Caco-2 (cell line): Measurements from ENCODE around the gene ATAD3A. TPM values are rescaled to one million over a fixed set of nuclear protein-coding genes. Genes with fewer than 3 reads are reported as not detected.

Experiments used
- BruUV-seq: library from RNA; stranded (reverse); fragments of 400-500 nt; replicated peaks from 2 replicates; lab custom pipeline; 2021; lab: Mats Ljungman, UMichigan
- CTCF ChIA-PET: fragments of 300-600 bp; sonication (Branson Sonifier 250); formaldehyde crosslinking; loops from one replicate; lab custom pipeline; 2022; ENCODE audit warnings: antibody characterized with exemption; lab: Charles Lee
- POLR2A ChIA-PET: fragments of 300-600 bp; sonication (Branson Sonifier 250); formaldehyde crosslinking; loops from one replicate; lab custom pipeline; 2022; ENCODE audit warnings: antibody characterized with exemption; lab: Charles Lee
- DNase-seq, 2 experiments: peaks; one replicate each; pipeline versions ENCODE4 v3.0.0 to v3.0.0-alpha.2; 2020 to 2022
- H3K27me3 ChIP-seq: replicated peaks from 2 replicates; pipeline ENCODE4 v1.6.0; 2011; ENCODE audit warnings: low read length; ENCODE audit not compliant: control insufficient read depth, insufficient read depth
- H3K36me3 ChIP-seq: 2 replicates; pipeline ENCODE4 v1.5.1; 2011; ENCODE audit warnings: low read length; ENCODE audit not compliant: control insufficient read depth, insufficient read depth
- H3K4me1 ChIP-seq: fragments of 250-450 bp; sonication (Bioruptor Pico); 2 replicates; pipeline ENCODE4 v1.5.1; 2020; ENCODE audit warnings: mild to moderate bottlenecking
- H3K4me3 ChIP-seq: 2 replicates; pipeline ENCODE4 v1.5.1; 2011; ENCODE audit warnings: low read depth, mild to moderate bottlenecking, control low read depth, low read length
- H3K9me3 ChIP-seq: fragments of 250-450 bp; sonication (Bioruptor Pico); 2 replicates; pipeline ENCODE4 v1.5.1; 2020; ENCODE audit warnings: mild to moderate bottlenecking, moderate library complexity
- H3K27ac Mint-ChIP-seq: one replicate; pipeline ENCODE4 v1.8.0; 2022; ENCODE audit warnings: mixed read lengths; ENCODE audit not compliant: unreplicated experiment
- H3K27me3 Mint-ChIP-seq: one replicate; pipeline ENCODE4 v1.8.0; 2022; ENCODE audit warnings: mixed read lengths; ENCODE audit not compliant: insufficient read depth, unreplicated experiment
- H3K36me3 Mint-ChIP-seq: one replicate; pipeline ENCODE4 v1.8.0; 2022; ENCODE audit warnings: mild to moderate bottlenecking, mixed read lengths; ENCODE audit not compliant: insufficient read depth, unreplicated experiment
- H3K4me1 Mint-ChIP-seq: one replicate; pipeline ENCODE4 v1.8.0; 2022; ENCODE audit warnings: low read depth, mixed read lengths; ENCODE audit not compliant: unreplicated experiment
- H3K4me3 Mint-ChIP-seq: one replicate; pipeline ENCODE4 v1.8.0; 2022; ENCODE audit warnings: mild to moderate bottlenecking, moderate library complexity, mixed read lengths; ENCODE audit not compliant: unreplicated experiment
- H3K9me3 Mint-ChIP-seq: one replicate; pipeline ENCODE4 v1.8.0; 2022; ENCODE audit warnings: mixed read lengths; ENCODE audit not compliant: unreplicated experiment
- intact Hi-C: fragments of 100-400 bp; cut with micrococcal nuclease; formaldehyde crosslinking; loops from one replicate; pipeline ENCODE4 v1.10.0; 2022; ENCODE audit not compliant: unreplicated experiment
- total RNA-seq: library from RNA; stranded (reverse); gene quantifications from 2 replicates; pipeline ENCODE4 v1.2.3, GENCODE V29; 2022
- TF ChIP-seq, protein P1 (sequence below), 2 experiments: fragments of 200-600 bp in 1 of 2; IDR thresholded peaks; 1 replicate in 1 of 2; 2 replicates in 1 of 2; pipeline versions ENCODE4 v1.5.1 to v1.8.0; 2011 to 2022; ENCODE audit warnings: antibody characterized with exemption in 1 of 2, control low read depth in 1 of 2, inconsistent platforms in 1 of 2, low read depth in 1 of 2, low read length in 1 of 2, mild to moderate bottlenecking in 1 of 2, moderate library complexity in 1 of 2; ENCODE audit not compliant: insufficient read depth in 1 of 2, severe bottlenecking in 1 of 2, unreplicated experiment in 1 of 2

Gene ATAD3A
- total RNA-seq, 1 experiment from 2014 or later: 58.6 TPM

DNA sequence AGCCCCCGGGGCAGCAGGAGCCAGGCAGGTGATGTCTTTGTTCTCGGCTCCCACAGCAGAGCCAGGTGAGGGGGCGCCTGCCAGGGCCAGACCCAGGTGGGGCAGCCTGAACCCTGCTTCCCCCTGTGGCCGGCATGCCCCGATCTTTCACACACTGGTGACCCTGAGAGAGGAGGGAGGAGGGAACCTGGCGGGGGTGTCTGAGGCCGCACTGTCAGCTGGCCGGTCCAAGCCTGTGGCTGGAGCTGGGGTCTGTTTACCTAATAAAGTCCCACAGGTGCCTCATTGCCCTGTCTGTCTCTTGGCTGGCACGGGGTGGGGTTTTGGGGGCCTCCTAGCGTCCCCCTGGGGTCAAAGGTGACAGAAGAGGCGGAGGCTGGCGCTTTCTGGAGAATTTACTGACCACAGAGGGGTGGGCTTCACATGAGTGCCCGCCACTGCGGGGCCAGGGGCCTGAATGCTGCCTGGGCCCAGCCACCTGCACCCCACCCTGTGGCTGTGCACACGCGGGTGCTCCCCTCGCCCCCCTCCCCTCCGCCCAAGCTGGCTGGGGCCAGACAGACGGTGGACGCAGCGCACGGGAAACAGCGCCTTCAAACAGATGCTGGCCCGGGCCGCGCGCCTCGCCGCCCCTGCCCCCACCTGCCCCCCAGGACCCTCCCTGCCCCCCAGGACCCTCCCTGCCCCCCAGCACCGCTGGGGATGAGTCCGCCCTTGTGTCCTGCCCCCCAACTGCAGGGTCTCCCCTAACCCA lies 22.6 kb downstream of the ATAD3A start:
- intact Hi-C loops: no loop called here
- H3K9me3 Mint-ChIP-seq: no peaks in the 10 kb centered on the region
- ChIA-PET POLR2A (no interaction called here), CTCF (no interaction called here)
- Histone ChIP-seq H3K36me3 (no peaks in the 10 kb centered on the region; the same call in 1 of the 2 replicates), H3K4me3 (no peak overlapping the region), H3K9me3 (no peaks in the 10 kb centered on the region), H3K27me3 (no peaks in the 10 kb centered on the region), H3K4me1 (no peaks in the 10 kb centered on the region)
- BruUV-seq: no TSS peak
- H3K4me3 Mint-ChIP-seq: no peak overlapping the region
- H3K36me3 Mint-ChIP-seq: peaks cover 59% of the 10 kb centered on the region
- TF ChIP-seq, protein P1, sequence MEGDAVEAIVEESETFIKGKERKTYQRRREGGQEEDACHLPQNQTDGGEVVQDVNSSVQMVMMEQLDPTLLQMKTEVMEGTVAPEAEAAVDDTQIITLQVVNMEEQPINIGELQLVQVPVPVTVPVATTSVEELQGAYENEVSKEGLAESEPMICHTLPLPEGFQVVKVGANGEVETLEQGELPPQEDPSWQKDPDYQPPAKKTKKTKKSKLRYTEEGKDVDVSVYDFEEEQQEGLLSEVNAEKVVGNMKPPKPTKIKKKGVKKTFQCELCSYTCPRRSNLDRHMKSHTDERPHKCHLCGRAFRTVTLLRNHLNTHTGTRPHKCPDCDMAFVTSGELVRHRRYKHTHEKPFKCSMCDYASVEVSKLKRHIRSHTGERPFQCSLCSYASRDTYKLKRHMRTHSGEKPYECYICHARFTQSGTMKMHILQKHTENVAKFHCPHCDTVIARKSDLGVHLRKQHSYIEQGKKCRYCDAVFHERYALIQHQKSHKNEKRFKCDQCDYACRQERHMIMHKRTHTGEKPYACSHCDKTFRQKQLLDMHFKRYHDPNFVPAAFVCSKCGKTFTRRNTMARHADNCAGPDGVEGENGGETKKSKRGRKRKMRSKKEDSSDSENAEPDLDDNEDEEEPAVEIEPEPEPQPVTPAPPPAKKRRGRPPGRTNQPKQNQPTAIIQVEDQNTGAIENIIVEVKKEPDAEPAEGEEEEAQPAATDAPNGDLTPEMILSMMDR (IDR thresholded peaks at IDR 0.05; ENCODE audit: insufficient read depth in 1 of 2, low read depth in 1 of 2, low read length in 1 of 2, severe bottlenecking in 1 of 2, unreplicated experiment in 1 of 2): no peak
- DNase-seq: no peak
- H3K27ac Mint-ChIP-seq: no peak overlapping the region
- no peaks in the 10 kb centered on the region for H3K27me3 Mint-ChIP-seq
- H3K4me1 Mint-ChIP-seq: no peaks in the 10 kb centered on the region

DNA sequence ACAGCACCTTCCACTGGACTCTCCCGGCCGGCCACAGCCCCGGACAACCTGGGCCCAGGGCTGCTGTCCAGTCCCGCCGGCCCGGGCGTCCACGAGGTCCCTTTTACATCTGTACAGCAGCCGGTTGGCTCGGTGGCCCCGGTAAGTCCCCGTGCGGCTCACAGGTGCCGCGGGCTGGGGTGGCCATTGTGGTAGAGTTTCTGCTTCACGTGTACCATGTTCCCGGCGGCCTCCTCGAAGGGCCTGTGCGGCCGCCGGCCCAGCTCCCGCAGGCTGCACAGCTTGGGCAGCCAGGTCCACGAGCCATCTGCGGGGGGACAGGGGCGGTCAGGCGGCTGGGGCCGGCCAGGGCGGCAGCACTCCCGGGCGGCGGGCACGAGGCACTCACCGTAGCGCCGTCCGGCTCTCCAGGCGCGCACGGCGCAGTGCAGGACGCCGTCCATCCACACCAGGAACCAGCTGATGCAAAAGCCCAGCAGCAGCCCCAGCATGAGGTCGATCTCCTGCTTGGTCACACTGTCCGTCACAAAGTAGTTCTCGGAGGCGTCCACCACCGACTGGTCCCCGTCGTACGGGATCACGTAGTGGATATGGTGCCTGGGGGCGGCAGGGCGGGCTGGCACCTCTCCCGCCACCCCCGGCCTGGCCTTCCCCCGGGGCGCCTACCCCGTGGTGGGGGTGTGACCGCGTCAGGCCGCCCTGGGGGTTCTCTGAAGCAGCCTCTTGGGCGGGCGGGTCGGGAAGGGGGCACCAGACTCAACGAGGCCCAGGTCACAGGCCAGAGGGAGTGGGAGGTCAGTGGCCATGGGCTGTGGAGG lies 23.4 kb downstream of the ATAD3A start:
- Mint-ChIP-seq H3K27ac (no peak overlapping the region), H3K4me3 (no peak overlapping the region), H3K36me3 (peaks cover 53% of the 10 kb centered on the region), H3K9me3 (no peaks in the 10 kb centered on the region), H3K27me3 (no peaks in the 10 kb centered on the region), H3K4me1 (no peaks in the 10 kb centered on the region)
- CTCF ChIA-PET: no interaction called here
- TF ChIP-seq, protein P1 (IDR thresholded peaks at IDR 0.05; ENCODE audit: insufficient read depth in 1 of 2, low read depth in 1 of 2, low read length in 1 of 2, severe bottlenecking in 1 of 2, unreplicated experiment in 1 of 2): no peak
- Histone ChIP-seq H3K9me3 (no peaks in the 10 kb centered on the region), H3K36me3 (no peaks in the 10 kb centered on the region), H3K4me3 (no peak overlapping the region), H3K27me3 (no peaks in the 10 kb centered on the region), H3K4me1 (no peaks in the 10 kb centered on the region)
- no peak for DNase-seq
- BruUV-seq: no TSS peak
- POLR2A ChIA-PET: no interaction called here
- intact Hi-C loops: no loop called here

DNA sequence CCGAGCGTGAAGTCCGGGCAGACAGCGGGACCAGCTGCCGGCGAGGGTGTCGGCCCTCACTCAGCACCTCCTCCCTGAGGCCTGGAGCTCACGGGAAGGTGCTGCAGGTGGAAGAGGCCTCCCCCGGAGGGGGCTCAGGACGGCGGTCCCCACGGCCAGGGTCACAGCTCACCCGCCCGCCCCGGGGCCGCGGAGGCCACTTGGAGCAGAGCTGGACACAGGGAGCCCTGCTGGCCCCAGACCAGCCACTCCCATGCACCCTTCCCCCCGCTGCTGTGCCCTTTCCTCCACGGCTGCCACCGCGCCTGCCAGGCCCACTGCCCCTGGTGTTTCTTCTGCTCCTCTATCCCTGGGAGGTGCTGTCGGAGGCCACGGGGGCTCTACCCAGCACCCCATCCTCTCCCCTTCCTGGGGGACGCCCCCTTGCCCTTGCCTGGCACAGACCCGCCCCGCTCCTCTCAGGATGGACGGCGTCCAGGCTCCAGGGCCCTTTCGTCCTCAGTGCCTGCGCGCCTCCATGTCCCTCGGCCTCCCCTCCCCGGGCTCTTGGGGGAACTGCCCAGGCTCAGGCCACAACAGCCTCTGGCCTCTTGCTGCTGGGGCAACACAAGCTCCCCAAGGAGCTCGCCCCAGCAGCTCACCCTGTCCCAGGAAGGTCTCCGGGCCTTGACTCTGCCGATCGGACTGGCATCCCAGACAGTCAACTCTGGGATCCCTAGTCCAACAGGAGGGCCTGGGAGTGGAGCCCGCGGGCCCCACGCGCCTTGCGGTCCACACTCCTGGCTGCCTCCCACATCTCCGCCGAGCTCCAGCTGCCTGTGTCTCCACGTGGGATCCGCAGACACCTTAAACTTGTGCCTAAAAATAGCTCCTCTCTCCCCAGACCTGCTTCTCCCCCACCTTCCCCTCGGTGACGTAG lies 24.3 kb downstream of the ATAD3A start:
- intact Hi-C loops: no loop called here
- no peaks in the 10 kb centered on the region for H3K9me3 Mint-ChIP-seq
- H3K9me3 ChIP-seq: no peaks in the 10 kb centered on the region
- no peak overlapping the region for H3K4me3 Mint-ChIP-seq
- H3K27me3 ChIP-seq: no peaks in the 10 kb centered on the region
- CTCF ChIA-PET: no interaction called here
- no peaks in the 10 kb centered on the region for H3K27me3 Mint-ChIP-seq
- no peaks in the 10 kb centered on the region for H3K4me1 Mint-ChIP-seq
- TF ChIP-seq, protein P1 (IDR thresholded peaks at IDR 0.05; ENCODE audit: insufficient read depth in 1 of 2, low read depth in 1 of 2, low read length in 1 of 2, severe bottlenecking in 1 of 2, unreplicated experiment in 1 of 2): no peak
- no peak overlapping the region for H3K4me3 ChIP-seq
- POLR2A ChIA-PET: no interaction called here
- peaks cover 47% of the 10 kb centered on the region for H3K36me3 Mint-ChIP-seq
- H3K4me1 ChIP-seq: no peaks in the 10 kb centered on the region
- H3K27ac Mint-ChIP-seq: no peak overlapping the region
- no peaks in the 10 kb centered on the region for H3K36me3 ChIP-seq
- no peak for DNase-seq
- BruUV-seq: no TSS peak
